Dedifferentiated amniotic fluid mesenchymal stem cell (primary cell): ENCODE results near the gene TNC.
"Not testable (repeated sequence)": the region's sequence is repeated elsewhere in the genome, so short reads cannot be mapped to it uniquely, and the experiment has no call there.

Experiments used
- DNase-seq: peaks from one replicate; pipeline ENCODE4 v3.0.0-alpha.2; 2016; ENCODE audit errors: extremely low spot score

The TNC gene

DNA sequence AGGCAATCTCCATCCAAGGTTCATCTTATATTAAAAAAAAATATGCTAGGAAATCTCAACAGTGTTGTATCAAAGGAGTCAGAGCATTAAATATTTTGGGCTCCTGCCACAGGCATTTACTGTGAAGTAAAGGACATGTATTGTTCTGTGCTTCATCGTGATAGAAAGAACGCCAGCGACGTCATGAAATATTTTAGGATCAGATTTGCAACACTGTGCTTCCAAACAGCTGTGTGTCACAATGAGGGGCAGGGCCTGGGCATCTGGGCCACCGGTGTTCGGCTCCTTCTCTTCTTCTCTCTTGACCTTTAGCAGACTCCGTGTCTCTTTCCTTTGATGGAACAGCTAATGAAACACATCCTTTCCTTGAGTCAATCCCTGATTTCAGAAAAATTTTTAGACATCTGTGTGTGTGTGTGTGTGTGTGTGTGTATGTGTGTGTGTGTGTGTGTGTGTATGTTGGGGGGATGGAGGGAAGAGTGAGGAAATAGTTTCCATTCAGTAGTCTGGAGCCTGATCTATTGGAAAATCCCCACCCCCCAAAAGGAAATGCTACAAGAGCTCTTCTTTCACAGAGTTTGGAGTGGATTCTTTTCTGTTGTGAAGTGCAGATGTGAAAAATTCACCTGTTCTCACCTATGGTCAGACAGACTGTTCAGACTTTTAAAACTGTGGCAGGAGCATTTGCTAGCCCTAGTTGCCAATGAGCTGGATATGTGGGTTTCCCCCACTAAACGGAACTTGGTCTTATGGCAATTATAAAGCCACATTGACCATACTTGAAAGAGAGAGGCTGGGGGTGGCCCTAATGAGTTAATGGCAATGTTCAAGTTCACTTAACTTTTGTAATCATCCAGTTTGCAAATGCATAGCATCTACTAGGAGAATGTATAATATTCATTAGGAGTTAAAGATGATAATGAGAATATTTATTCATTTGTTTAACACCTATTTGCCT lies 18.1 kb upstream of the TNC start:
- no peak for DNase-seq

DNA sequence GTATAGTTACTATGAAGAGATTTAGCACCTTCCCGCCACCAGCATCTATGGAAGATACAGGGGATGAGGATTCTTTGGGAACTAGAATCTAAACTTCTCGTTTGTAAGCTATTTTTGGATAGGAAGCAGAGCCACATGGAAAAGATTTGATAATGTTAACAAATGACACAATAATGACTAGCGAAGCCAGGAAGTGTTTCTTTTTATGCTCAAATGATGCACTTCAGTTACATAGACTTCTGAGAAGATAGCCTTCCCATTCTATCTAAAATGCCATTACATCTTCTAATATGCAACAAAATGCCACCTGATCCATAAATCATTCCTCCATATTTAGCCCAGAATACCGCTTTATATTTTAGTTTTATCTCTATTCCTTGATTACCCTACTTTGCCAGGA lies 17.0 kb upstream of the TNC start:
- no peak for DNase-seq

DNA sequence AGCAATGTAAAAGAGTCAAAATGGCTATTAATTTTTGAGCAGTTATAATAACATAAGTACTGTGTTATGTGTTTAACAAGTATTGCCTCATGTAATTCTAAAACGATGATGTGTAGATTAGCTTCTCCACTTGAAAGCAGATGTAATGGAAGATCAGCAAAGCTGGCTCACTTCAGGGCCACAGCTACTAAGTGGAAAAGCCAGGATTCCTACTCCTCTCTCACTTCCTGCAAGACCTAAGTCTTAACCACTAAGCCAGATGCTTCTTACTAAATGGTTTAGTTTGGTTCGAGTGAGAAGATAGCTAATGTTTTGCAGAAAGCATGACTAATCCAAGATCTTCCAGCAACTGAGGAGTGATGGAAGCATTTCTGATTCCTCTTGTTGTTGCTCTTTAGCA lies 15.7 kb upstream of the TNC start:
- DNase-seq = no peak

DNA sequence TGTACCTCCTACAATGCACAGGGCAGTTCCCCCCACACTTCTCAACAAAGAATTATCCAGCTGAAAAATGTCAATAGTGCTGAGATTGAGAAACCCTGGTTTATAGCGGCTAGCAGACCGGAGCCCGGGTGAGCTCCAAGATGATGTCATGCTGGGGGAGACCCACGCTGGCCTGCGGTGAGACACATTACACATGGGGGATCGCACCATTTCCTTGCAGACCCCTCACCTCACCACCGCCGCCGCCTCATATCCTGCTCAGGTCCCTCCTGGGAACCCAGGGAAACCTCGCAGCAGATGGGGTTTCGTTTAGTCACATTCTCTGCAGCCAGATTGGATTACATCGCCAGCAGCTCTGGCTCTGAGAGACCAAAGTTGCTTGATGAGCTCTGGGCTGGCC lies 14.7 kb upstream of the TNC start:
- no peak for DNase-seq

DNA sequence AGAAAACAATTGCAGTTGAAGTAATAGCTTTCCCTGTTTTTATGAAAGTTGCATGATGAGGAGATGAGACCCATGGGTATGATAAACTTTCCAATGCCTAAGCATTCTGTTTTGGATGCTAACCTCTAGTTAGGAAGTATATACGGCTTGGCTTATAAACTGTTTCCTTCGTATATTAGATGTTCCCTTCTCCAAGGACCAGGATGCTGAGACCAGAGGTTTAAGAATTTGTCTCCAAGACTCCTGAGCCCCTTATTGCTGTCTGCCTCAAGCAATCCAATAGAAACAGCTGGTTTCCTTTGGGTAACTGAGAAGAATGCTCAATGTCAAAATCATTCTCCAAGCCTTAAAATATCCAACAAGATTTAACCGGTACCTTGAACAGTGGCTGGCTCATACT lies 12.2 kb upstream of the TNC start:
- no peak for DNase-seq

DNA sequence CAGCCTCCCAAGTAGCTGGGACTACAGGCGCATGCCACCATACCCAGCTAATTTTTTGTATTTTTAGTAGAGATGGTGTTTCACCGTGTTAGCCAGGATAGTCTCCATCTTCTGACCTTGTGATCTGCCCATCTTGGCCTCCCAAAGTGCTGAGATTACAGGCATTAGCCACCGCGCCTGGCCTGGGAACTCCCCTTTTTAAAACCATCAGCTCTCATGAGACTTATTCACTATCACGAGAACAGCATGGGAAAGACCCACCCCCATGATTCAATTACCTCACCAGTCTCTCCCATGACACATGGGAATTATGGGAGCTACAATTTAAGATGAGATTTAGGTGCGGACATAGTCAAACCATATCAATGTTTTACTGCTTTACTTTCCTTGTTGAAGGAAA lies 10.8 kb upstream of the TNC start:
- DNase-seq = not testable (repeated sequence)

DNA sequence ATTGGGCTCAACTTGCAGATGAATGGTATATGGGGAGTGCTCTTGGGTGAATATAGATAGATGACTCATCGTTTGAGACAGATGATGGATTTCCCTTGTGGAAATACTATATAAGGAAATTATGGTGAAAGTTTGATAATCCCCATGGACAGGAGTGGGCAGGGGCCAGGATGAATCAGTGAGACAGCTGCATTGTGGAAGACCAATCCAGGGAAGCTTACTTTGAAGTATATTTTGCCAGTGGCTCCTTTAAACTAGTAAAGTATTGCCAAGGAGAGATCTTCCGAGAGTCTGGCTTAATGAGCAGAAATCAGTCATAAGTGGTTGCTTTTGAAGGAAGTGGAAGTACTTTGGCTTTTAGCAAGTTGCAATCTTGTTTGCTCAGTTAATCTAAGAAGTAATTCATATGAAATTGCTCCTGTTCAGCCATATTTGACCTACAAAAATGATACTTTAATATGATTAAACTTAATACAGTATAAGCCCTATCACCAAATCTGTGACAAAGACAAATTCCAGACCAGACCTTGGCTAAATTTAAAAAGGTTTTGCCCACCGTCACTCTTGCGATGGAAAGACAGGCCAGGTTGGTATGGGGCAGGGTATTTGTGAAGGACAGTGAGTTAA lies 9.3 kb upstream of the TNC start:
- no peak for DNase-seq

DNA sequence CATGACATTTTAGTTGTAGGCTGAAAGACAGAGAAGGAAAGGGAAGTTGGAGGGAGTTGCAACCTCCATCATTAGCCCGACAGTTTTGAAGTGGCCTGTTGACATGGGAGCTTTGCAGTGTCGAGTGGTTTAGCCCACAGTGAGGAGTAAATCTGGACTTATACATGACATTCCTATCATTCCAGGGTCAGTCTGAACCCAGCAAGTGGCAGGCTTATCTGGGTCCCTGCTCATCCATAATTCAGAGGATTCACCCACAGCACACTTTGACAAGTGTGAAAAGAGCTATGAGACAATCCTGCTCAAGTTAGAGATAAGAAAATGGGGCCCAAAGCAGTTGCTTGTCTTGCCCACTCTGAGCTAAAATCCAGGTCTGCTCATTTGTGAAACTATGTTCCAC lies 8.4 kb upstream of the TNC start:
- DNase-seq = no peak

DNA sequence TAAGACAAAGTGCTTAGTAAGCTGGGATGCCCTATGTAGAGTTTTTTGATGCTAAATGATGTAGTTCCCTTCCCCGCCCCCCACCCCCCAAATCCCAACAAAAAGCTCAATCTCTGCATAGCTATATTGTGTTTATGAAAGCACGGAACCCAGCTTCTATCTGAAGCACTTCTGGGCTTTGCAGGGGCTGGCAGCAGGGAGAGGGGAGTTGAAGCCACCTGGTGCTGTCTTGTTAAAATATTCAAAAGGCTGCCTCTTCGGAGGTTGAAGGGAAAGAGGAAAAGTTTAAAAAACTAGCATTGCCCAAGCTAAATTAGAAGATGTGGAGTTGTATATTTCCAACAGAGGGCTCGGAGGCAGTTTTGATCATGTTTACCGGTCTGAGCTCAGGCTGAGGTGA lies 5.0 kb upstream of the TNC start:
- no peak for DNase-seq

DNA sequence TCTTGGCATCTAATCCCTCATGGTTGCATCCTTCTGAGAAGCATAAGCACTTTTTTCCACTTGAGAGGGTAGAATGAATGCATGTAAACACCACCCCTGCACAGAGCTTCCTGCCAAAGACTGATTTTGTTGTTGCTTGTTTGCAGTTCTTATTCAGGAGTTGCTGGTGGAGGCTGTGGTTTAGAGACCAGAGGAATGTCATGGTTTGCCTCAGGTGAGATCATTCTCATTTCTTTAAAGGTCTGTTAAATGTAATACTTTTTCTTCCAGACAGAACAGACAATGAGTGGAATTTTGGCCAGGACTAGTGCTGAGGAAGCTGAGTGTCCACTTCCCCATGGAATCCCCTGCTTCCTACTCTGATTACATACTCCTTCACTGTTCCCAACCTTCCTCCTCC lies 3.2 kb upstream of the TNC start:
- DNase-seq = no peak

DNA sequence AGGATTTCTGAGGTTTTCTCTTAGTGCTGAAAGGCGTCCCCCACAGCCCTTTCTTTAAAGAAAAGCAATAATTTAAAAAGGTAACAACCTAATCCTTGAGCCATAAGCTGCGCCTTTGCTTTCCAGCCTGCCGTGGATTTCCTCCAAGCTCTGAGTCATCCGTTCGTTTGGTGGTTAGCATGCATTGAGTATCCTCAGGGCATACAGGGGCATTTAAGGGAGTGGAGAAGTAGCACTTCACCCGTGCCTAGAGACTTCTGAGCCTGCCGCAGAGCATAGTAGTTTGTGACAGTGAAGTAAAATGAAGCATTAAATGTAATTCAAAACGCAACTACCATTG lies 892 bp upstream of the TNC start:
- DNase-seq = peak; percentile 94

DNA sequence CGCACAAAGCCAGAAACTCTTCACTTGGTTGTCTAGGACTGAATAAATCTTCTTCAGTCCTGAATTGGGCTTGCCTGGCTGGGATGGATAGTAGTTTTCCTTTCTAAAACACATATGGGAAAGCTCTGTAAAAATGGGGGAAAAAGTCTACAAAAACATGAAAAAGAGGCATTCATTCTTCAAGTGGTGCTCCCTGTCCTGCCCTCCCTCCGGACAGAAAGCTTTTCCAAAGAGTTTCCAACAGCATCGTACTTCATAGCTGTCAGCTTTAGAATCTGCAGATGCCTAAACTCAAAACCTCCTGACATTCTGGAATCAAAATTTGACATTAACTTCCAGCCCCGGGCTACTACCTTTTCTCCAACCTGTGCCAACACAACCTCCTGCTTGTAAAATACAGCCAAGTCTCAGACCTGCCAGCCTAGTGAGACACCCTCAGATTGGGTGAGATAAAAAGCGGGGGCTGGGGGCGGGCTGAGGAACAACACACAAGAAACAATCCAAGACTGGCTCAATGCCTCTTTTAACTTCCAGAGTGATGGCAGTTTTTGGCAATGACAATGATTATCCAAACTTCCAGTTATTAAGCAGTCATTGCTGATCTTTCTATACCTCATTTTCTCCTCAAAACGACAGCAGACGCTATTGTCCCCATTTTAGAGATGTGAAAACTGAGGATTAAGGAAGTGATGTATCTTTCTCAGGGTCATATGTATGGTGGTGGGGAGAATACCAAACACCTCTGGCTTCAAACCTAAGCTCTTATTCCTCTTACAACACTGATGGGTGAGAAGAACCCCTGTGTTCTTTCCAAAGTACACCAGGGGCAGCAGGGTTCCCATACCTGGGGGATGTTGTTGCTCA lies 1.3 kb downstream of the TNC start:
- DNase-seq = no peak

DNA sequence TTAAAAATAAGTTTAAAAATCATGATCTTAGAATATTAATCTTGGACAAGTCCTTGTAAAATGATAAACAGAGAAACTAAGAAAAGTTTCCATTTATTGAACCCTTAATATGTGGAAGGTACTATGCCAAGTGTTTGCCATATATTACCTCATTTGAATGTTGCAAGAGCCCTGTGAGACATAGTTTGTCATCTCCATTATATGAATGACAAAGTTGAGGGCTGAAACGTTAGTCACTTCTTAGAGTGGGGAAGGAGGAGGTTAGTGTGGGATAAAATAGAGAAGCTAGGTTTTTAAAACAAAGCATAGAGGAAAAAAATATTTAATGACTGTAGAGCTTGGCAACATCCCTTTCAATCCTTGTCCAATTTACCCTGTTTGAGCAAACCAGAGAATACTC lies 2.0 kb downstream of the TNC start:
- DNase-seq = peak; percentile 37

DNA sequence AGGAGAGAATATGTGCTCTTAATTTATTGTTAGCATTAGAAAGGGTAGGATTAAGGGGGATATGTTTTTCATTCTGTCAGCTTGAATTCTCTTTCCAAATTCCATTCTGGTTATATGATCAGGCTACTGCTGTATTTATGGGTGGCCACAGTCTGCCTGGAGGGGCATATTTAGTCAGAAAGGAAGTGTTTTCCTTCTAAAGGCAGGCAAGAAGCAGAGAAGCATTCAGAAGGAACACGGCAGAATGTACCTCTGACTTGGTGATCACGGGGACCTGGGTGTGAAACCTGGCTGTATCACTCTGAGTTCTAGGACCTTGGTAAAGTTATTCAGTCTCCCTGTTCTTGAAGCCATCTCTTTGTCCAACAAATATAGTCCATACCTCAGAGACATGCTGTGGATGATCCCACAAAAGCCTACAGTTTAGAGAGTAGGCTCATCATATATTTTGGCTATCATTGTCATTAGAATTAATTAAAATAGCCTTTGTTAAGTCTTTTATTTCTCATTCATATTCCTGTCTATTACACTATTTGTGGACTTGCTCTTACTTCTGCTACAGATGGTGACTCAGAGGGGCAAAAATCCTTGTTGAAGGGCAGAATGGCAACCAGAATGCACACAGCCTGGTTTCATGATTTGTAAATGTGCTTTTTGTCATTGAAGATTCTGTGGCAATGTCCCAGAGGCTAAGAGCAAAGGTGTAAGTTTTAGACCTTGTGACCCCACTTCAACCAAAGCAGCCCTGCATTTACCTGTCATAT lies 2.7 kb downstream of the TNC start:
- DNase-seq = peak; percentile 39

DNA sequence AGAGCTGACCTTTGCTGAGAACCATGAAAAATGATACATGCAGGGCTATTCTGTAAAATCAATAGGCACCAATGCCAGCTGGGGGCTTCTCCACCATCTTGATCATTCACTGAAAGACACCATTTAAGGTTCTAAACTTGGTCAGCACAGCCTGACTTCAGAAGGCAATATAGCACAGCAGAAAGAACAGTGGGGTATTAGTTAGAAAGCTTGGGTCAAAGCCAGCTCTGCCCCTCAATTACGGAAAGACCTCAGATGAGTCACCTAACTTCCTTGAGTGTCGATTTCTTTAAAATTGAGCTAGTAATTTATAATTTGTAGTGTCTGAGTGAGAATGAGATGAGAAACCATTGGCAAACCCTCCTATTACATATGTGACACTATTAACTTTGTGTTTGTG lies 3.4 kb downstream of the TNC start:
- no peak for DNase-seq

DNA sequence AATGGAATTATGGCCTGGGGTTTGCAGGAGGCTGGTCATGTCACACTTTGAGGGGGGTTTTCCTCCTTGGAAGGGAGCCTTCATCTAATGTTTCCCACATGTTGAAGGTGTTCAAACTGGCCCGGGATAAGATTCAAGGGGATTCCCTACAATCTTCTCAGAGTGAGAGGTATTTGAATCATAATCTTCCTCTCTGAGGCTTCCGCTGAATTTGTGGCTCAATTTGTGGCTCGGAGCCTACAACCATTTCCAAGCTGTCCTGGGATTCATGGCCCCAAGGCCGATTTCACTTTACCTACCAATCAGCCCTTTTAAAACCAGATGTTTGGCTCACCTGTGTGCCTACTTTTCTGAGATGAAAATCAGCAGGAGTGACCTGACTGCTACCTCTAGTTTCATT lies 3.9 kb downstream of the TNC start:
- no peak for DNase-seq

DNA sequence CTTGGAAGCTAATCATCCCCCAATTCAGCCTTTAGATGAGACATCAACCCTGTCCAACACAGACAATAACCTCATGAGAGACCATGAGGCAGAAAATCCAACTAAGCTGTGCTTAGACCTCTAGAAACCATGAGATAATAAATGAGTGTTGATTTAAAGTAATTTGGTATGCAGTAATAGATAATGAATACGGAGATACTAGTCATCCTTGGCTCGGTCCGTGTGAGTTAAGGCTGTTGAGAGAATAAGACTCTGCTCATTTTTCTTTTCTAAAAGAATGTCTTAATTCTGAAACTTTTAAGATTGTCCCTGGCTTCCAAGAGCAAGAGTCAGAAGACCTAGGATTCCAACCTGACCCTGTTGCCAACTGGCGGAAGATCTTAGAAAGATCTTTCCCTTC lies 6.1 kb downstream of the TNC start:
- DNase-seq = no peak

DNA sequence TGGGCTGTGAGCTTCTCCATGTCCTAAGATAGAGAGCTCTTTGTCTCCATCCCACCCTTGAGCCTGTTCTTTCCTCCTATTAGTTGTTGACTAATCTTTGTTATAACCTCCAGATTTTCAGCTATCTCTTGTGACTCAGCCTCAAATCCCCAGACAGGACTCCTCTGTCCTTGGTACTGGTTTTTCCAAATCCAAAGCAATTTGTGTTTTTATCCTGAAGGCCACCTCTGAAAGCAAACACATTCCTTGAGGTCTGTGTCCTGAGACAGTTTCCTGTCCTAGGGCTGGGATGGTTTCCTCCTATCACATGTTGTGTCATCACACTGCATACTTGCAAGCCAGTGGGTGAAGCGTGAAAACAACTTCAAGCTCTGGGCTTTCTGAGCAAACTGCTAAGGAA lies 8.5 kb downstream of the TNC start:
- DNase-seq = no peak

DNA sequence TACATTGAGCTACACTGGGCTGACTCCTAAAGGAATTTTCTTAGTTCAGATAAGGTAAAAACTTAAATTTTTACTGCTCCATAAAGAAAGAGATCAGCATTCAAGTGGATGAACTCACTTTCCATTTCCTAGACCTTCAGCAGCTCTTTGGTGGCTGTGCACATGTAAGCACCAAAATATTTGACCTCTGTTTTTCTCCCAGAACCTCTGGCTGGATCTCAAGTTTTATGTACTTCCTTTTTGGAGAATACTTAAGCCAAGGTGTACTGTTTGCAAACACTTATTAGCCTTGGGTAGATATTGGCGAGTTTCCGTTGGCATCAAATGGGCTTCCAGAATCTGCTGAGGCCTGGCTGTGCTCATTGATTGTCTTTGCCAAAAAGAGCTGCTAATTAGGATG lies 10.3 kb downstream of the TNC start:
- DNase-seq = no peak

DNA sequence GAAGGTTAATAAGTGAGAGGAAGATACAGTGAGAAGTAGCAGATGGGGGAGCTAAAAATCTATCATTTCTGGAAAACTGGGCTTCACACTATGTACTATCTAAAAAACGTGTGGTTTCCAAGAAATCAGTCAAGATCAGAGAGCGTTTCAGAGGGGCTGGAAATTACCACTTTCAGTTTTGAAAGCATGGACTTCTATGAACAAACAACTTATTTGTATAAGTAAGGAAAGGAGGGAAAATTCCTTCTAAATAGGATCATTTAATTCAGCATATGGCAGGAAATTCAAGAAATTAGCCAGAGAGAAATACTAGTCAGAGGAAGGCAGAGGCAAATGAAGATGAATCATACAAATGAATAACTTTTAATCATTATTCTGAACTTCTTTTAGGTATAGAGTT lies 11.3 kb downstream of the TNC start:
- DNase-seq = peak; percentile 40

DNA sequence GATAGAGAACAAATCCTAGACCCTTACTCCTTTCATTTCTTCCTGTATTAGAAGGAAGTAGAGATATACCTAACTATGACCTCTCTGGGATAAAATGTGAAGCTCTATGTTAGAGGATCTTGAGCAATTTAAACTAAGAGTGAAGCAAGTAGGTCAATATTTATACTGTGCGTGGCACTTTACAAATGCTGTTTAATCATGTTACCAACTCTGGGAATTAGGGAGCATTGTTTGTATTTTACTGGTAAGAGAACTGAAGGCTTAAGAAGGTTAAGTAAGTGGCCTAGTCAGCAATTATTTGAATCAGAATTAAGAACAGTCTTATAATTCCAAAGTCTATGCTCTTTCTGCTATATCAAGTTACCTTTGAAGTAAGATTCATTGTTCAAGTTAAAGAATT lies 12.0 kb downstream of the TNC start:
- DNase-seq = no peak

DNA sequence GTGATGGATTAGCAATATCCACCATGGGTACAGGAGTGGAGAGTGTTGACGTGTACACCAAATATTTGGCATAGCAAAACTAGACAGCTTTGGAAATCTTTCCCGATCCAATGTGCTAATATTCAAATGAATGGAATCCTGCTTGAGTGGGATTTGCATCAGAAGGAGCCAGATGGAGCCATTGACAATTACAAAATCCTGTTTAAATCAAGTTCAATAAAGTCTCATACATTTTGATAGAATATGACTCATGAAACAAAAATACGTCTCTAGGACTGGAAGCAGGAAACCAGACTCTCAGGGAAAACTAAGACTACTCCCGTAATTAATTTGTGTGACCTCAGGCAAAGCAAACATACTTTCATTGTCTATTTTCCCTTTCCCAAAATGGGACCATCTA lies 13.0 kb downstream of the TNC start:
- DNase-seq = peak; percentile 47
